Fibroblast of pulmonary artery (primary cell): Measurements from ENCODE around the gene FANCI.

Source experiments
- DNase-seq: peaks from one replicate; pipeline ENCODE4 v3.0.0-alpha.2; 2010; ENCODE audit warnings: low read depth
- H3K4me3 ChIP-seq: replicated peaks from 2 replicates; pipeline ENCODE4 v1.5.1; 2011; ENCODE audit warnings: low read depth, mild to moderate bottlenecking, control low read depth, low read length, moderate library complexity
- TF ChIP-seq, protein P1 (sequence below): IDR thresholded peaks from 2 replicates; pipeline ENCODE4 v1.5.1; 2011; ENCODE audit warnings: mild to moderate bottlenecking, control low read depth, low read length, inconsistent platforms; ENCODE audit errors: missing control alignments

The FANCI gene

DNA sequence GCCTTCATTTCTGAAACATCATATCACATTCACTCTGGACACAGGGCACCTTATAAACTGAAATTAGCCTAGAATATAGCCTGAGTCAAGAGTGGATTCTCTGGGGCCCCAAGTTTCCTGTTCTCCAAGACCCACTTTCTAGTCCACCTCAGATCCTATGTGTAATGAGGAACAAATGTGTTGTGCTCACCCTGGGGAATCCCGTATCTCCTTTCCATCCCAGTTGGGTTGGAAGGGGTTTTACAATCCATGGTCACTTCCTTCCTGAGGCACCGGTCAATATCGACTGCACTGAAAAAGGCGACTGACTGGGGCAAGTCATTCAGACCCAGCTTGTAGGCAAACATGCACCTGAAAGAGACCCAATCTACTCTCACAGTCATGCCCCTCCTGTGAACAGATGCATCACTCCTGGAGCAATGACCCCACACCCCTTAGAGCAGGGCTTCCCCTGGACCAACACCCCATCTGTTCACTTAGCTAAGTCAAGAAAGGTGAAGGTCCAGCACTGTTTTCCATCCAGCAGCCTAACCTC, 73.5 kb downstream of the FANCI start:
- no peak overlapping the region for H3K4me3 ChIP-seq
- TF ChIP-seq, protein P1, sequence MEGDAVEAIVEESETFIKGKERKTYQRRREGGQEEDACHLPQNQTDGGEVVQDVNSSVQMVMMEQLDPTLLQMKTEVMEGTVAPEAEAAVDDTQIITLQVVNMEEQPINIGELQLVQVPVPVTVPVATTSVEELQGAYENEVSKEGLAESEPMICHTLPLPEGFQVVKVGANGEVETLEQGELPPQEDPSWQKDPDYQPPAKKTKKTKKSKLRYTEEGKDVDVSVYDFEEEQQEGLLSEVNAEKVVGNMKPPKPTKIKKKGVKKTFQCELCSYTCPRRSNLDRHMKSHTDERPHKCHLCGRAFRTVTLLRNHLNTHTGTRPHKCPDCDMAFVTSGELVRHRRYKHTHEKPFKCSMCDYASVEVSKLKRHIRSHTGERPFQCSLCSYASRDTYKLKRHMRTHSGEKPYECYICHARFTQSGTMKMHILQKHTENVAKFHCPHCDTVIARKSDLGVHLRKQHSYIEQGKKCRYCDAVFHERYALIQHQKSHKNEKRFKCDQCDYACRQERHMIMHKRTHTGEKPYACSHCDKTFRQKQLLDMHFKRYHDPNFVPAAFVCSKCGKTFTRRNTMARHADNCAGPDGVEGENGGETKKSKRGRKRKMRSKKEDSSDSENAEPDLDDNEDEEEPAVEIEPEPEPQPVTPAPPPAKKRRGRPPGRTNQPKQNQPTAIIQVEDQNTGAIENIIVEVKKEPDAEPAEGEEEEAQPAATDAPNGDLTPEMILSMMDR, result no peak
- no peak for DNase-seq

DNA sequence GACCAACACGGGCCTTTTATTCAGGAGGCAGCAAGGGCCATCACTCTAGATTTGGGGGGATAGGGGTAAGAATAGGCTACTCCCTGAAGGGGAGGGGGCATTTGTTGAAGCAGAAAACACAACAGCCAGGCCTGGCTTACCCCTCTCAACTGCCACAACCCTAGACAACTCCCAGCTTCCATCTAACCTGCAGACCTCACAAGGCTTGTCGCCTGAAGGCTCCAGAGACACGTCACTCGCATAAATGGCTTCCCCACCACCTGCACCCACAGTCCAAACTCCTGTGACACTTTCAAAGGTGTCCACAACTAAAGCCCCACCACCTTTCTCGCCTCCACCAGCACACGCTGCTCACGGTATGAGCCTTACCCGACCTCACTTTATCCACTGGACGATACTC, 75.9 kb downstream of the FANCI start:
- no peak for DNase-seq
- TF ChIP-seq, protein P1, result no peak
- no peak overlapping the region for H3K4me3 ChIP-seq

DNA sequence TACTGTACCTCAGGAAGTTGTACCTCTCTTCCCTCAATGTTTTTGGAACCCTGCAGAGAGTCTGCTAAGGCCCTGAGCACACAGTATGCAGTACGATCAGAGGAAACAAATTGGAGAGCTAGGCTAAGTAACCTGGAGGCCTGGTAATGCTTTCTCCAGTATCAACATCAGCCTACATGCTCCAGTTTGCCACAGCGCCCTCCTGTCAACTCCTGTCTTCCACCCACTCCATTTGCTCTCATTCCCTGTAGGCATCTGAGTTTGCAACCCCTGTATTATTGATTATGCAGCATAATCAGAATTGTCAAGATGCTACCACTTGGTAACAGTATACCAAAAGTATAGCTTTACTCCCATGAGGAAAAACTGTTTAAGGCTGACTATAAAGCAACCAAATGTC, 76.4 kb downstream of the FANCI start:
- DNase-seq, result no peak
- no peak overlapping the region for H3K4me3 ChIP-seq
- TF ChIP-seq, protein P1, result no peak

DNA sequence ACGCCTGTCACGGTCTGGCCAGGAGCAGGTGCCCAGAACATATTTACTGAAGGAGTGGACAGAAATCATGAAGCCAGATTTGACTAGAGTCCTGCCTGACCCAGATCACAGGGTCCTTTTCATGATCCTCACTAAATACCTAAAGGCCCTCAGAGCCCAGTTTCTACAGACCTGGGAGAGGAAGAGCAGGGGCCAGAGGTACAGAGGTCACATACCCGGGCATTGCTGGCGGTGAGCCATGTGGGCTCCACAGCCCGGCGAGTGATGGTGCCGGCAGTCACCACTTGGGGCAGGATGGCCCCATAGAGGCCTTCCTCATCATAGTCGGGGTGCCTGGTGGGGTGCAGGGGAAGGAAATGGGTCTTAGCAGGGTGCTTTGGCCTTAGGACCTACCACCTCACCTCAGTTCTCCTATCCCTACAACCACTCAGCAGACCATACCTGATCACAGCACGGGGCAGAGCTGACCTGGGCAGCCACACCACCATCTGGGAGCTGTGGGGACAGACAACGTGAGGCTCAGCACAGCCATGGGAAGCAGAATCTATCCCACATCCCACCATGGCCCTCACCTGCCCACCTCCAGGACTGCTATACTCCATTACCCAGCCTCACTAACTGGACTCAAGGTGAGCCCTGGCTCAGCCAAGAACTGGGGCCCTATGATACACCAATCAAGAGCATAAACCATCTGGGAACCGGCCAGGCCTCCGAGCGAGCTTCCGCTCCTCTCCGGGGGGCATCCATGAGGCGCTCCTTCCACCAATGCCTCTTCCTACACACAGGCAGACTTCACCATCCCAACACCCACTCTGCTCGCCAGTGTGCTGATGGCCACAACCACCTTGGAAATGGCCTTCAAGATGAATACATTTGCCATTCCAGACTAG, 78.0 kb downstream of the FANCI start:
- no peak overlapping the region for H3K4me3 ChIP-seq
- DNase-seq, result no peak
- TF ChIP-seq, protein P1, result no peak

DNA sequence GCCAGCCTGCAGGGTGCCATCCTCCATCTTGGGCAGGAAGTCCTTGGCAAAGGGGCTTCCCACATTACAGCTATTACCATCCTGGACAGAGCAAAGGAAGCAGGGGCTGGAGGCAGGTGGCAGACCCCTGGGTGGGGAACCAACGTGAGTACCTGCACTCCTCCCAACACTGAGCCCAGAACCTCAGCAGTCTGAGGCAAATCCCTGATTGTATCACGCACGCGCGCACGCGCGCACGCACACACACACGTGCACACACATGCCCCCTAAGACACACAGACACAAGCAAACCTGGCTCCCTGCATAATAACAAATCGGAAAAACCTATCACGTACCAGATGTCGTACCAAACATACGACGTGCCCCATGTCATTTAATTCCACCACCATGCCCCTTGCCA, 79.0 kb downstream of the FANCI start:
- DNase-seq, result no peak
- TF ChIP-seq, protein P1, result no peak
- no peak overlapping the region for H3K4me3 ChIP-seq

DNA sequence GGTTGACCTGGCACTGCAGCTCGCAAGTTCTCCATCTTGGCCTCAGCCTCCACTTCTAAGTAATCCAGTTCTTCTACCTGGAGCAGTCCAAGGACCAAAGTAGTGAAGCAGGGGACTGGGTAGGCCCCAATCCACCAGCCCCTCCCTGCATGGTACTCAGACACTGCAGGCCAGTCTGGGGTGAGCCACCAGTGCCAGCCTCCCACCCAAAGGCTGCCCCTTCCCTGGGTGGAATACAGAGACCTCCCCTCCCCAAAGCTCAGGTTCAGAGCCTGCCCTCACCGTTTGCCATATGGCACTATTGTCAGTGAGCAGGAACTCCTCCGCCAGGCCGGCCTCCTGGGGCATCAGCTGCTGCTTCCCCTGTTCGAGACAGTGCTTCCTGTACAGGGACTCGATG, 80.0 kb downstream of the FANCI start:
- no peak overlapping the region for H3K4me3 ChIP-seq
- DNase-seq, result no peak
- TF ChIP-seq, protein P1, result no peak
